A673 (cell line): ENCODE results near the gene ALKBH2.

Experiments used
- EZH2 ChIP-seq: fragments of 200-600 bp; sonication (generic); IDR thresholded peaks from 2 replicates; pipeline ENCODE4 v1.6.1; 2017; ENCODE audit warnings: borderline replicate concordance, low read depth, mild to moderate bottlenecking, mixed read lengths, antibody characterized with exemption, low read length; ENCODE audit not compliant: poor library complexity, severe bottlenecking
- TF ChIP-seq, protein P1 (sequence below): fragments of 300-800, 200-600 bp; sonication (generic); conservative IDR thresholded peaks from 2 replicates; pipeline ENCODE4 v1.5.1; 2017; ENCODE audit warnings: low read depth, mild to moderate bottlenecking, antibody characterized with exemption, low read length, moderate library complexity, mixed read lengths

DNA sequence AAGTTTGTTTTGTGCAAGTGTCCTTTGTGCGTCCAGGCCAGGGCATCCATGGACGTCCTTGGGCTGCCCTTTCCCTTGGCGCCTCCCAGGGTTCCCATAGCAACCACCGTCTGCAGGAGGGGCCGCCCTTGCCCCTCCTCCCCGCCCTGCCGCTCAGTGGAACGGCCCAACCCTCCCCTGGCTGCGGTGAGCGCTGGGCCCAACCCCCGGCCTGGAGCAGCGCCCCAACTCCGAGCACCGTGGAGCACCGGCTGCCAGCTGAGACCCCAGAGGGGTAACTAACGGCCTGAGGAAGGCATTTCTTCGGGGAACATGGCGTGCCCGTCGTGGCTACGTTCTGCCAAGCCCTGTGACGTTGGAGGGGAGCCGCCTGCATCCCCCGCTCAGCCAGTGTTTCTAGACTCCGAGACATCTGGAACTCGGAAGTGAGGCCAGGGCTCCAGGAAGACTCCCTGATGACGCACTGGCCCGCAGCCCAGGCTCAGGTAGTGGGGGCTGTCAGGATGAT lies 17.8 kb upstream of the ALKBH2 start:
- TF ChIP-seq, protein P1, sequence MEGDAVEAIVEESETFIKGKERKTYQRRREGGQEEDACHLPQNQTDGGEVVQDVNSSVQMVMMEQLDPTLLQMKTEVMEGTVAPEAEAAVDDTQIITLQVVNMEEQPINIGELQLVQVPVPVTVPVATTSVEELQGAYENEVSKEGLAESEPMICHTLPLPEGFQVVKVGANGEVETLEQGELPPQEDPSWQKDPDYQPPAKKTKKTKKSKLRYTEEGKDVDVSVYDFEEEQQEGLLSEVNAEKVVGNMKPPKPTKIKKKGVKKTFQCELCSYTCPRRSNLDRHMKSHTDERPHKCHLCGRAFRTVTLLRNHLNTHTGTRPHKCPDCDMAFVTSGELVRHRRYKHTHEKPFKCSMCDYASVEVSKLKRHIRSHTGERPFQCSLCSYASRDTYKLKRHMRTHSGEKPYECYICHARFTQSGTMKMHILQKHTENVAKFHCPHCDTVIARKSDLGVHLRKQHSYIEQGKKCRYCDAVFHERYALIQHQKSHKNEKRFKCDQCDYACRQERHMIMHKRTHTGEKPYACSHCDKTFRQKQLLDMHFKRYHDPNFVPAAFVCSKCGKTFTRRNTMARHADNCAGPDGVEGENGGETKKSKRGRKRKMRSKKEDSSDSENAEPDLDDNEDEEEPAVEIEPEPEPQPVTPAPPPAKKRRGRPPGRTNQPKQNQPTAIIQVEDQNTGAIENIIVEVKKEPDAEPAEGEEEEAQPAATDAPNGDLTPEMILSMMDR = no peak
- TF ChIP-seq EZH2 = no peak
